Ovary (tissue), 9 donors: ENCODE measurements around the gene FBXL17. TPM values are rescaled to one million over a fixed set of nuclear protein-coding genes. Genes with fewer than 3 reads are reported as not detected.

Experiments used
- DNase-seq, 5 donors: peaks; one replicate each; pipeline ENCODE4 v3.0.0-alpha.2; 2019 to 2020
- H3K27ac ChIP-seq, 2 donors: fragments of 200-600 bp; one replicate each; pipeline versions ENCODE4 v1.5.1 to v1.8.0; 2019 to 2022
- H3K27me3 ChIP-seq: fragments of 200-600 bp; one replicate; pipeline ENCODE4 v1.8.0; 2022
- H3K36me3 ChIP-seq: fragments of 200-600 bp; sonication (generic); one replicate; pipeline ENCODE4 v1.5.1; 2019
- H3K4me1 ChIP-seq: one replicate; pipeline ENCODE4 v1.8.1; 2013; ENCODE audit warnings: mild to moderate bottlenecking, moderate library complexity; ENCODE audit not compliant: insufficient read depth
- H3K4me3 ChIP-seq: fragments of 200-600 bp; sonication (generic); one replicate; pipeline ENCODE4 v1.5.1; 2017
- H3K9me3 ChIP-seq, 2 donors: fragments of 200-600 bp in 1 of 2; sonication (generic) in 1 of 2; one replicate each; pipeline versions ENCODE4 v1.5.1 to v1.8.1; 2013 to 2019; ENCODE audit warnings: mild to moderate bottlenecking in 1 of 2, moderate library complexity in 1 of 2
- EP300 ChIP-seq: sonication (generic); formaldehyde crosslinking; IDR thresholded peaks from one replicate; pipeline ENCODE4 v1.6.1; 2017; ENCODE audit warnings: antibody characterized with exemption
- POLR2A ChIP-seq: fragments of 450-650 bp; IDR thresholded peaks from one replicate; pipeline ENCODE4 v1.6.1; 2017; ENCODE audit warnings: antibody characterized with exemption, mild to moderate bottlenecking, moderate library complexity
- WGBS, 3 donors: extraction: QIAGEN DNeasy Blood & Tissue Kit in 1 of 3; methylation state at CpG; one replicate each; pipeline versions ENCODE4 v1.1.5 to v1.1.7; 2013 to 2017; 5-methylcytosine and 5-hydroxymethylcytosine counted together
- intact Hi-C, 4 donors: fragments of 100-400 bp; cut with DNase I; formaldehyde crosslinking; loops; one replicate each; pipeline versions ENCODE4 v1.11.0 to v1.15.1; 2022 to 2023
- polyA plus RNA-seq, 2 donors: library from polyadenylated mRNA; stranded (reverse); fragments of 200-250 nt in 1 of 2; fragments of 350-450 nt in 1 of 2; fragmentation: Illumina TruSeq in 1 of 2; extraction: RNeasy Lipid Tissue Mini Kit (QIAGEN cat#74804) in 1 of 2; gene quantifications; one replicate each; pipeline ENCODE4 v1.2.3, GENCODE V29; 2013 to 2014
- total RNA-seq, 7 donors: library from RNA; depleted of rRNA in 2 of 7; stranded (reverse); fragments of >200 nt in 2 of 7; fragmentation: NEBNext Ultra II Directional in 3 of 7; extraction: Animal tissue kit (Norgen Biotek cat#: 25700) in 3 of 7; gene quantifications; one replicate each; pipeline versions ENCODE4 v1.1.0 to v1.2.4, GENCODE V29; 2016 to 2023
- TF ChIP-seq, protein P1 (sequence below), 3 donors: fragments of 450-650 bp in 2 of 3; fragments of 200-600 bp in 1 of 3; IDR thresholded peaks; one replicate each; pipeline versions ENCODE4 v1.5.1 to v1.8.0; 2016 to 2022; ENCODE audit warnings: antibody characterized with exemption in 3 of 3, mild to moderate bottlenecking in 1 of 3
- donor health status: DM: no; HTN: no; CAD: no; lungs with moderate emphysema.
- donor health status: DM: no; HTN: no; CAD: no.
- donor health status: Bipolar disorder and iron deficiency.
- donor health status: DM: yes; HTN: yes; CAD: no.
- donor health status: DM: no; HTN: no; CAD: no.
- donor health status: DM: yes; HTN: yes; CAD: no.

FBXL17 gene
- total and polyA plus RNA-seq, 9 donors: 6.8 to 20.4 (median 15.9) TPM

DNA sequence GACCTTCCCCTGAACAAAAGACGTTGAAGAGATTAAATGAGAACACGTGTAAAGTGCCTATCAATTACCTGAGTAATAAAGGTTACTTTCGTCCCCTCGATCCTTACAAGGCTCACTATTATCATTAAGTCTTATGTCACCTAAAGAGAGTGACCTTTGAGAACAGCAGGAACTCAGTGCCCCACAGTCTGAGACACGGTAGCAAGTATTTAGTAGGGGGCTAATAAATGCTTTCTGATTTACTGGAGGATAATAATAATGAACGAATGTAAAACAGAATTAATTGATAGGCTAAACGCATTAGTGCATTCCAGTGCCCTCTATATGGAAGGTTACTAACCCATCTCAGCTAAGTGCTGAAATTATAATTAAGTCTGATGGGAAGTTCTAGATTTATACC lies 199.9 kb downstream of the FBXL17 start:
- Histone ChIP-seq H3K36me3 (no peaks in the 10 kb centered on the region), H3K4me3 (no peak overlapping the region), H3K27me3 (no peaks in the 10 kb centered on the region), H3K27ac (no peak overlapping the region), H3K9me3 (no peaks in the 10 kb centered on the region), H3K4me1 (peaks cover 5% of the 10 kb centered on the region)
- no peak for TF ChIP-seq POLR2A
- no peak for TF ChIP-seq EP300
- TF ChIP-seq, protein P1, sequence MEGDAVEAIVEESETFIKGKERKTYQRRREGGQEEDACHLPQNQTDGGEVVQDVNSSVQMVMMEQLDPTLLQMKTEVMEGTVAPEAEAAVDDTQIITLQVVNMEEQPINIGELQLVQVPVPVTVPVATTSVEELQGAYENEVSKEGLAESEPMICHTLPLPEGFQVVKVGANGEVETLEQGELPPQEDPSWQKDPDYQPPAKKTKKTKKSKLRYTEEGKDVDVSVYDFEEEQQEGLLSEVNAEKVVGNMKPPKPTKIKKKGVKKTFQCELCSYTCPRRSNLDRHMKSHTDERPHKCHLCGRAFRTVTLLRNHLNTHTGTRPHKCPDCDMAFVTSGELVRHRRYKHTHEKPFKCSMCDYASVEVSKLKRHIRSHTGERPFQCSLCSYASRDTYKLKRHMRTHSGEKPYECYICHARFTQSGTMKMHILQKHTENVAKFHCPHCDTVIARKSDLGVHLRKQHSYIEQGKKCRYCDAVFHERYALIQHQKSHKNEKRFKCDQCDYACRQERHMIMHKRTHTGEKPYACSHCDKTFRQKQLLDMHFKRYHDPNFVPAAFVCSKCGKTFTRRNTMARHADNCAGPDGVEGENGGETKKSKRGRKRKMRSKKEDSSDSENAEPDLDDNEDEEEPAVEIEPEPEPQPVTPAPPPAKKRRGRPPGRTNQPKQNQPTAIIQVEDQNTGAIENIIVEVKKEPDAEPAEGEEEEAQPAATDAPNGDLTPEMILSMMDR (IDR thresholded peaks at IDR 0.05): no peak
- intact Hi-C loops: no loop called here
- WGBS, 3 donors: 78 to 94% (median 81%) methylated on average over 7 of the region's 7 CpGs
- no peak for DNase-seq

DNA sequence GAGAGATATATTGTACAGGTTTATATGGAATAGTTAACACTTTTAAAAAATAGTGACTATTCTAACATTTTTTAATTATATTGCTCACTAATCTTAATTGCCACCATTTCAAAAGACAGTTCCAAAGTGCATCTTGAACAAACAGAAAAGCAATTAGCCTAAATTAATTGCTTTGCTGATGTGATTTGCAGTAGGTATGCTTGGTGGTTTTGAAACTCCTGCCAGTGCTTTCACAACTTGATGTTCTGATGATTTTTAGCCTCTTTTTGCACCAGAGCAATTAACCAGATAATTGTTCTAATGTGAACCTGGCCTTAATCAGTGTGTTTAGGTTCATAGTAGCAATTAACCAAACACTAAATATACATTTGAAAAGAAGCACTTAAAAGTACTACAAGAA lies 207.6 kb downstream of the FBXL17 start:
- intact Hi-C loops: no loop called here

DNA sequence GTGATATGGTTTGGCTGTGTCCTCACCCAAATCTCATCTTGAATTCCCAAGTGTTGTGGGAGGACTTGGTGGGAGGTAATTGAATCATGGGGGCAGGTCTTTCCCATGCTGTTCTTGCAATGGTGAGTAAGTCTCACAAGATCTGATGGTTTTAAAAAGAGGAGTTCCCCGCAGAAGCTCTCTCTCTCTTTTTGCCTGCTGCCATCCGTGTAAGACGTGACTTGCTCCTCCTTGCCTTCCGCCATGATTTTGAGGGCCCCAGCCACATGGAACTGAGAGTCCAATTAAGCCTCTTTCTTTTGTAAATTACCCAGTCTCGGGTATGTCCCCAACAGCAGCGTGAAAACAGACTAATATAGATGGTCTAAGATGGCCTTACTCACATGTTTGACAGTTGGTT lies 210.1 kb downstream of the FBXL17 start:
- intact Hi-C loops: no loop called here
- Histone ChIP-seq H3K4me1 (no peaks in the 10 kb centered on the region), H3K27ac (no peak overlapping the region), H3K36me3 (no peaks in the 10 kb centered on the region), H3K4me3 (no peak overlapping the region), H3K27me3 (no peaks in the 10 kb centered on the region), H3K9me3 (no peaks in the 10 kb centered on the region)
- 97 to 98% (median 97%) methylated on average over 6 of the region's 6 CpGs for WGBS, 3 donors
- no peak for DNase-seq
- TF ChIP-seq EP300: no peak
- no peak for TF ChIP-seq POLR2A
- TF ChIP-seq, protein P1 (IDR thresholded peaks at IDR 0.05): no peak

More for the DNA sequence above, 207.6 kb downstream of the FBXL17 start:
- no peak for DNase-seq
- H3K9me3 ChIP-seq: no peaks in the 10 kb centered on the region
- H3K27ac ChIP-seq: no peak overlapping the region
- TF ChIP-seq EP300 (no peak), POLR2A (no peak)
- TF ChIP-seq, protein P1 (IDR thresholded peaks at IDR 0.05): no peak
- H3K36me3 ChIP-seq: no peaks in the 10 kb centered on the region
- no peaks in the 10 kb centered on the region for H3K4me1 ChIP-seq
- H3K27me3 ChIP-seq: no peaks in the 10 kb centered on the region
- no peak overlapping the region for H3K4me3 ChIP-seq

DNA sequence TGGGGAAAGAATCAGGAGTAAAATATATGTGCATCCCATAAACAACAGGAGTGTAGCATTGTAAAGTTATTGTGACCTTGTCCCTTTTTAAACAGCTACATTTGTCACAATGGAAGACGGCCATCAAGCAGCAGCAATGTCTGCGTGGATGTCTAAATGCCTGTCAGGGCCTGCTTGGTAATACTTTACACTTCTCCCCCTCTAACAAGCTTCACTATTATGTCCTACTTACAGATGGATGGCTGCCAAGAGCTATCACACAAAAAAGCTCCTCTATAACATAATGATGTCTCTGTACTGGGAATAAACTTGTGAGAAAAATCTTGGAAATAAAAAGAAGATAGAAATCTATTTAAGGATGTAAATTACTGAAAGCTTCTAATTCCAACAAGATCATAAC lies 213.0 kb downstream of the FBXL17 start:
- H3K4me1 ChIP-seq: no peaks in the 10 kb centered on the region
- no peak overlapping the region for H3K27ac ChIP-seq
- TF ChIP-seq, protein P1 (IDR thresholded peaks at IDR 0.05): no peak
- no peak for TF ChIP-seq POLR2A
- TF ChIP-seq EP300: no peak
- no peak overlapping the region for H3K4me3 ChIP-seq
- intact Hi-C loops: no loop called here
- no peaks in the 10 kb centered on the region for H3K36me3 ChIP-seq
- no peak for DNase-seq
- H3K27me3 ChIP-seq: no peaks in the 10 kb centered on the region
- H3K9me3 ChIP-seq: no peaks in the 10 kb centered on the region
- 87 to 92% (median 87%) methylated on average over 2 of the region's 2 CpGs for WGBS, 3 donors

DNA sequence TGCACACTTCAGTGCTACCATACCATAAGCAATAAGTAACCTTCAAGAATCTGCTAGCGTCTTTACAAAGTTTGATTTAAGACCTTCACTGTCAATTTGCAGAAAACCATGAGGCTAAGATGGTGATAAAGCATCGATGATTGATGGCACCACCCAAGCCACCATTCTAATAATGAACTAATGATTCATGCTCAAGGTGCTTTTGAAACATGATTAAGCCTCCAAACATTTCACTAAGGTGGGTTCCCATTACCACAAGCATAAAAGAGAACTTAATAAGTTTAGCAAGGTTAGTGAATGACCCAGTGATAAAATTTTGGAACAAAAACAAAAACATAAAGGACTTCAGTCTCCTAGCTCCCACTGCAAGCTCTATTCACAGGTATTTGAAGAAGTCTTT lies 214.7 kb downstream of the FBXL17 start:
- WGBS, 3 donors: 93 to 94% (median 94%) methylated on average over 2 of the region's 2 CpGs
- Histone ChIP-seq H3K36me3 (no peaks in the 10 kb centered on the region), H3K27ac (no peak overlapping the region), H3K4me3 (no peak overlapping the region), H3K27me3 (no peaks in the 10 kb centered on the region), H3K9me3 (no peaks in the 10 kb centered on the region), H3K4me1 (no peaks in the 10 kb centered on the region)
- intact Hi-C loops: no loop called here
- TF ChIP-seq, protein P1 (IDR thresholded peaks at IDR 0.05): no peak
- TF ChIP-seq EP300 (no peak), POLR2A (no peak)
- DNase-seq: no peak
